NCI-H226 (cell line): ENCODE measurements around the gene RETREG1.
"Not testable (repeated sequence)": the region's sequence is repeated elsewhere in the genome, so short reads cannot be mapped to it uniquely, and the experiment has no call there.

ENCODE experiments used
- DNase-seq: peaks from one replicate; pipeline ENCODE4 v3.0.0-alpha.2; 2015

RETREG1 gene

DNA sequence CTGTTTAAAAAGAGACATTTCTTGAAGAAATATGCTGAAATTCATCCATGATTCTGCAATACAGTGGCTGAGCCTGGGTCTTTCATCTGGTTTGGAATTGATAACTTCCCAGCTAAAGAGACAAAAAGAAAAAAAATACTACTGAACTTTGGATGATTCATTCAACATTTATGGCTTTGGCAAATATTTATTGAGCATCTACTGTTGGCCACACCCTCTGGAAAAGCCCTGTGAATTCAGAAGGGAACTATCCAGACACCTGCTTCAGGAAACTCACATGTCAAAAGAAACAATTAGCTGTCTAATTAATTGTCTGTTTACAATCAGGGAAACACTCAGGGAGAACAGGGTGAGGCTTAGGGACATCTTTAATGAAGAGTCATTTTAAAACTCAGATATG, 133.4 kb downstream of the RETREG1 start:
- no peak for DNase-seq

DNA sequence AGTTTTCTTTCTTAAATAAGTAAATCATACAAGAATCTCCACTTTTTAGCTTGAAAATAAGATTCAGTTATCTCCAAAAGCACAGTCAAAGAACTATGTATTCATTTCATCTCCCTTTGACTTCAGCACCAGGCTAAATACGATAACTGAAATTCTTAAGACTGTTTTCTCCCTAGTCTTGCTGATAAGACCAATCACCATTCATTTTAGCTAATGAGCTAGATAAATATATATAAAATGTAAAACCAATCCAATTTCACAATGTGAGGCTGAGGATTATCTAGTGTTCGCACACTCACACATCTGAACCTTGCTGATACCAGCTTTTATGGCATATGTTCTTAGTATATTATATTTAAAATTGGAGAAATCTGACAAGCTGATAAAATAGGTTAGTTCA, 133.9 kb downstream of the RETREG1 start:
- no peak for DNase-seq

DNA sequence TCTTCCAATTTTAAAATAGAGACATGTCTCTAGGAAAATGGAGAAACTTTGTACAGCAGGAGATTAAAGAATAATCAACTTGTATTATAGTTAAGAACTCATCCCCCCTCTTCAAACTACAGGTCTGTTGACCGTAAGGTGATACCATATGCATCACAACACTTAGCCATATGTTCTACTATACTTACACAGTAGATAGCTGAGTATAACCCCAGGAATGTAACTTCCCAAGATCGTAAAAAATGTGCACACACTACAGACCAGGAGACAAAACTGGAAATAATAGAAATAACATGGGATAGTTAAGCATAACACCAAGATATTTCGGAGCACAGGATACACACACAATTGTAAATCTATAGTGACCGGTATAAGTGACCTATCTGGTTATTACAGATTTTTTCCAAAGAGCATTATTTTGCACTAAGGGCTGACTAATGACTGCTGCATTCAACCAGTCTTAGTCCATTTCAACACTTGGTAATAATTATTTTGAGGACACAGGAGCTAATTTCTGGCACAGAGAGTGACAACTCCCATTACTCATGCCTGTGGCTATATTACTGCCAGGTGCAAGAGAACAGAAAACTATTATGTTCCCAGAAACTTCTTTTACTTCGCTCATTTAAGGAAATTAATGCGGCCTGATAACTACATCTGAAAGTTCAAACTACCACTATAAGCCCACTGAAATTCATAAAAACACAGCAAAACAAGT, 135.8 kb downstream of the RETREG1 start:
- DNase-seq: no peak

DNA sequence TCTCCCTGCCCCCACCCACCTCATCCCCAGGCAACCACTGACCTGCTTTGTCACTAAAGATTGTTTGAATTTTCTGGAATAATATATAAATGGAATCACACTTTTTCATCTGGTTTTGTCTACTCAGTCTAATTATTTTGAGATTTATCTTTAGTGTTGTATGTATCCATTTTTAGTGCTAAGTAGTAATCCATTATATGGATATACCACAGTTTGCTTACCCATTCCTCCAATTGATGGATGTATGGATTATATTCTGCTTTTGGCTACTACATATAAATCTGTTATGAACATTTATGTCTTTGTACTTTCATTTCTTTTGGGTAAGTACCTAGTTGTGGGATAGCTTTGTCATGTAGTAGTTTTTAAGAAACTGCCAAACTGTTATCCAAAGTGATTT, 136.7 kb downstream of the RETREG1 start:
- no peak for DNase-seq

DNA sequence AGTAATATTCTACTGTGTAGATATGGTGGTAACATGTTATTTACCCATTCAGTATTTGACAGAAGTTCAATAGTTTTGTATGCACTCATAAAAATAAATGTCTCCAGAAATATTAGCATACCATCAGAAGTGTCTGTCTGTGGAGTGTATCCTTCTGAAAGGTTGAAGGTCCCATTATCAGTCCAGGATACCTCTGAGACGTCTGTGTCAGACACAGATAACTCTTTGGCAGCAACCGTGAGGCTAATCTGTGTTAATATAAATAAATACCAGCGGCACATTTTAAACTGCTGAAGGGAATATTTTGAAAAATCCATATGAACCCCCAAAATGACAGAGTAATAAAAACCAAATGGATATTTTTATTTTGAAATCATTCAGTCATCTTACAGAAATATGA, 139.3 kb downstream of the RETREG1 start:
- DNase-seq: no peak

GRCh38 chr5:16476417-16476816, 140.4 kb downstream of the RETREG1 start:
- DNase-seq: not testable (repeated sequence)

DNA sequence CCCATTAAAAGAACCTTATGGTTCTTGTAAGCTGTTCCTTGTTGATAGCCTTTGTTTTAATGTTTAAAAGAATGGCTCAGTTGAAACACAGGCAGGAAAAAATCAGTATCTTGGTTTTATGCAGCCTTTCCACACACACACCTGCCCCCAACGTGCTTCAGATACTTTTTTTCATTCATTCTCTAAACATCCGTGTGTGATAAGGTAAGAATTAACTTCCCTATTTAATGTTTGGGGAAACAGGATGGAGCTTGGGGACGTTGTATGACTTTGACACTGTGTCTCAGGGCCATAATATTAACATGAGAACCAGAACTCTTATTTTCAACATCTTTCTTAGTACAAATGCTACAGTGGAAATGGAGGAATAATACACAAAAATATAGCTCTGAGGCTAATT, 145.4 kb downstream of the RETREG1 start:
- DNase-seq: no peak

DNA sequence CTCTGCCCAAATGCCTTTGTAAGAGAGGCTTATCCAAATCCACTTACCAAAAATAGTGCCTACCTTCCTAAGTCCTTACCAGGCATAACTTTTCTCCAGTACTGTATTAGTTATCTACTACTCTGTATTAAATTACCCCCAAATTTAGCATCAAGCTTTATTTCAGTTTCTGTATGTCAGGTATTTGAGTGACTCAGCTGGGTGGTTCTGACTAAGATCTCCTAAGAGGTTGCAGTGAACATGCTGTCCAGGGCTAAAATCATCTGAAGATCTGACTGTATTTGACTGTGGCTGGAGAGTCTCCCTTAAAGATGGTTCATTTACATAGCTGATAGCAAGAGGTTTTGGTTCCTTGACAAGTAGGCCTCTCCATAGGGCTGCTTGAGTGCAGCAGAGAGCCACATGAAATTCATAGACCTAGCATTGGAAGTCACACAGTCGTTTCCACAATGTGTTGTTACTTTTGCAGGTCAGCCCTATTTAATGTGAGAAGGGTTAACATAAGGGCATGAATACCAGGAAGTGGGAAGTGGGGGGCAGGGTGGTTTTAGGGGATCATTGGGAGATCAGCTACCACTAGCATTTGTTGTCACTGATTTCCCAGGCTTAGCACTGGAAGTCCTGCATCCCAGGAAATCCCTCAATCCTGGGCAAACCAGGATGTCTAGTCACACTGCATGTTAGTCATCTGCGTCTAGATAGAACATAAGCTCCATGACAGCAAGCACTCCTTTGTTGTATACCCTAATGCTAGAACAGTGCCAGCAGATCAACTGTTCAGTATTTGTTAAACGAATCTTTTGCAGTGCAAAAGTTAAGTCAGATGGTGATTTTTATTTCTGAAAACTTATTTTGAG, 149.2 kb downstream of the RETREG1 start:
- peak; percentile 57 for DNase-seq

GRCh38 chr5:16465544-16466432, 151.0 kb downstream of the RETREG1 start, which contains the start of gene ZNF622:
Gene ZNF622, minus strand, starts transcription at chr5:16465800. Its CDS starts 135 bp downstream, at chr5:16465665.
- peak; percentile 85 for DNase-seq

GRCh38 chr5:16464664-16465543, 151.9 kb downstream of the RETREG1 start:
- no peak for DNase-seq

GRCh38 chr5:16464231-16464630, 152.6 kb downstream of the RETREG1 start:
- no peak for DNase-seq

DNA sequence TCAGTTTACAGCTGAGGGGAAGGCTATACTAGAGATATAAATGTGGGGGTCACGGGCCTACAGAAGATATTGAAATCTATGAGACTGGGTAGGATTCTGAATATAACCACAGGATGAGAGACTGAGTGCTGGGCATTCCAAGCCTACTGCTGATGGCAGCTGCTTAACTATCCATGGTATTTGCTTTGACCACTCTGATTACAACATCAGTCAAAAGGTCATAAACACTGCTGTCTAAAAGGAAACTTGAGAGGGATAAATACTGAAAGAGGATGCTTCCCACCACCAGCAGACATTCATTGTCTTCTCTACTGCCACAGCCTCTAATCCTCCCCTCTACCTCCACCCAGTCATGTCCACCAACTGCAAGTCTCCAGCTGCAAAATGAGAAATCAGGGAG, 155.0 kb downstream of the RETREG1 start:
- peak; percentile 82 for DNase-seq

- no peak for DNase-seq
Observed at GRCh38 chr5:16461026-16461425, 155.8 kb downstream of the RETREG1 start.

DNA sequence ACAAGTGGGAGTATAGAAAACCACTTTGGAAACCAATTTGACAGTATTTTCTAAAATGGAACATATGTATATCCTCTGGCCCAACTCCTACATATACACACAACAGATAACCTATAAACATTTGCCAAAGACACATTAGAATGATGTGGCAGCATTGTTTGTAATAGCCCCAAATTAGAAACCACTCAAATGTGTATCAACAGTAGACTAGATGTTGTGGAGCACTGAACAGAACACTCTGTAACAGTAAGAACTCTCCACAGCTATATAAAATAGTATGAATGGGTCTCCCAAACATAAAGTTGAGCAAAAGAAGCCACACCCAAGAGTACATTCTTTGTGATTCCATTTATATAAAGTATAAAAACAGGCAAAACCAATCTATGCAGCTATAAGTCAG, 157.3 kb downstream of the RETREG1 start:
- DNase-seq: no peak

GRCh38 chr5:16457853-16458252, 158.9 kb downstream of the RETREG1 start:
- DNase-seq: no peak

GRCh38 chr5:16457451-16457850, 159.3 kb downstream of the RETREG1 start:
- DNase-seq: no peak

DNA sequence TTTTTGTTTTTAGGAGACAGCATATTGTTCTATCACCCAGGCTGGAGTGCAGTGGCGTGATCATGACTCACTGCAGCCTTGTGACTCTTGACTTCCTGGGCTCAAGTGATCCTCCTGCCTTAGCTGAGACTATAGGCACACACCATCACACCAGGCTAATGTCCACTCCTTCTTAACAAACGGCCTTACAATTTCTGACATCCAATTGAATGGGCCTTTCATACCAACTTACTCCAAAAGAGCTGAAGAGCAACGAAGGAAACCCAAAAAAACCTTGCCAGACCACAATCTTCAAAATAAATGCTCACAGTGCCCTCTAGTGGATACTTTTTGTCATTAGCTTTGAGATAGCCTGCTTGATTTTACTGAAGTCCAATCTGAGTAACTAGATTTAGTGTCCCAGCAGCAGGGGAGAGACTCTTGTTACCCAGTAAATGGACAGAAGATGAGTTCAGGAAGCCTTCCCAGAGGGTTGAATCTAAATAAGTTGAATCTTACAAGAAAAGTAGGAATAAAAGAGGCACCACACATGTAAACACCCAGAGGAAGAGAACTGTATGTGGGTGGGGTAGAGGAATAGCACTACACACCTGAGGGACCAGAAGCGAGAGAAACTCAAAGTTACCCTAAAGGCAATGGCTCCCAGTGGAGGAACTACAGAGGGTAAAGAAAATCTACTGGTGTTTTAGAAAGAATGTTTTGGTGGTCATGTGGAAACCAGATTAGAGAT, 160.5 kb downstream of the RETREG1 start:
- DNase-seq: peak; percentile 44

DNA sequence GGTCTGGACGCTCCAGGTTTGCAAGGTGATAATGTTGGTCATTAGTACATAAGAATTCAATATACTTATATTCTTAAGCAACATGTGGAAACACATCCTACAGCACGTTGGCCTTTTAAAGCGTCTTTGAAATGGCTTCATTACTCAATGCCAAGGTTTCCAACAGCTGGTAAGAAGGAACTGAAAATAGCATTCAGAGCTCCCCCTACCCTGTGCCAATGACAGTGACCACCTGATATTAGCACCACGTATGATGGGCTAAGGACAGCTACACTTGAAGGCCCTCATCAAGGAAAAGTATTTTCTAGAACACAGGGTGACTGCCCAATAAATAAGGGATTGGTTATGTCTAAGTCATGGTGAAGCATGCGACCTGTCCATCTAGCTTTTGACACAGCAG, 161.1 kb downstream of the RETREG1 start:
- no peak for DNase-seq

- no peak for DNase-seq
Observed at GRCh38 chr5:16454686-16455085, 162.1 kb downstream of the RETREG1 start.

DNA sequence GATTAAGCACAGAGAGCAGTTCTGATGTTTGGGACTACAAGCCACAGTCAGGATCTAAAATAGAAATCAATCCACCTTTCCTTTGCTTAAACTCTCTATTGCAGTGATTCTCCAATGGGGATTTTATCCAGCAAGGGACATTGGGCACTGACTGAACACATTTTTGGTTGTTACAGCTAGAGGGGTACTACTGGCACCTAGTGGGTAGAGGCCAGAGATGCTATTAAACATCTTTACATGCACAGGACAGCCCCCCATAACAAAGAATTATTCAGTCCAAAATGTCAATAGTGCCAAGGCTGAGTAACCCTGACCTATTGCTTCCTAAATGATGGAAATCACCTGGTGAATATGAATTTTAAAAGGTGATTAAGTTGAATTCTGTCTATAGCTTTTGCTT, 163.2 kb downstream of the RETREG1 start:
- no peak for DNase-seq

DNA sequence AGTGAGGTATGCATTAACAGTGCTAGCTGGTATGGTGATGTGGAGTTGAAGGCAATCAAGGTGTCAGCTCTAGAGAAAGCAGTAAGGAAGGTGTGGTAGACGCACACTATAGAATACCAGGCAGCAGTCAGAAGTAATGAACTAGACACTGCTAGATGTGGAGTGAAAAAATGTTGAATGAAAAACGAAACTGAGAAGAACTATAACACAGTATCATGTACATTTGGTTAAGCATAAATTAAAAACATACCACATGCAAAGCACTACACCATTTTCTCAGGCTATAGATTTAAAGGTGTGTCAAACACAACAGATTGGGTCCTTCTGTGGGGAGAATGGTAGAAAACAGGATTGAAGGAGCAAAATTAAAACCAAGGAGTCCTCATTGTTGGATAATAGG, 166.6 kb downstream of the RETREG1 start:
- no peak for DNase-seq
